HEK293 (cell line): ENCODE results near the gene C22orf39.

Source experiments
- GLIS1 ChIP-seq: fragments of 450-650 bp; formaldehyde crosslinking; IDR thresholded peaks from 2 replicates; pipeline ENCODE4 v1.5.1; 2016; ENCODE audit warnings: missing biosample characterization, missing genetic modification characterization
- HOXD13 ChIP-seq: sonication (generic); formaldehyde crosslinking; IDR thresholded peaks from 2 replicates; pipeline ENCODE4 v1.8.0; 2022; ENCODE audit warnings: missing genetic modification reagents, borderline replicate concordance
- IKZF3 ChIP-seq: fragments of 450-650 bp; IDR thresholded peaks from 2 replicates; pipeline ENCODE4 v1.5.0; 2018; ENCODE audit warnings: missing biosample characterization, mild to moderate bottlenecking, missing genetic modification characterization, moderate library complexity
- REPIN1 ChIP-seq: fragments of 450-650 bp; formaldehyde crosslinking; IDR thresholded peaks from 2 replicates; pipeline ENCODE4 v1.5.1; 2017; ENCODE audit warnings: missing biosample characterization, missing genetic modification characterization, low read depth
- TCF7L2 ChIP-seq: IDR thresholded peaks from 2 replicates; pipeline ENCODE4 v1.6.1; 2011; ENCODE audit warnings: low read depth, mild to moderate bottlenecking, inconsistent platforms, low read length, moderate library complexity, borderline replicate concordance
- ZBTB8A ChIP-seq: fragments of 450-650 bp; formaldehyde crosslinking; IDR thresholded peaks from 2 replicates; pipeline ENCODE4 v1.5.1; 2016; ENCODE audit warnings: missing biosample characterization, missing genetic modification characterization
- ZFP37 ChIP-seq: fragments of 450-650 bp; formaldehyde crosslinking; IDR thresholded peaks from 2 replicates; pipeline ENCODE4 v1.5.1; 2016; ENCODE audit warnings: missing biosample characterization, missing genetic modification characterization
- ZIC2 ChIP-seq: fragments of 450-650 bp; formaldehyde crosslinking; IDR thresholded peaks from 2 replicates; pipeline ENCODE4 v1.5.1; 2016; ENCODE audit warnings: missing biosample characterization, missing genetic modification characterization
- ZNF10 ChIP-seq: fragments of 450-650 bp; formaldehyde crosslinking; IDR thresholded peaks from 2 replicates; pipeline ENCODE4 v1.5.1; 2017; ENCODE audit warnings: missing biosample characterization, missing genetic modification characterization
- ZNF311 ChIP-seq: fragments of 450-650 bp; formaldehyde crosslinking; IDR thresholded peaks from 2 replicates; pipeline ENCODE4 v1.5.1; 2017; ENCODE audit warnings: missing biosample characterization, missing genetic modification characterization, borderline replicate concordance
- ZNF501 ChIP-seq: fragments of 450-650 bp; formaldehyde crosslinking; IDR thresholded peaks from 2 replicates; pipeline ENCODE4 v1.5.1; 2016; ENCODE audit warnings: missing biosample characterization, missing genetic modification characterization
- ZNF600 ChIP-seq: fragments of 450-650 bp; formaldehyde crosslinking; IDR thresholded peaks from 2 replicates; pipeline ENCODE4 v1.5.1; 2016; ENCODE audit warnings: missing biosample characterization, missing genetic modification characterization
- ZNF670 ChIP-seq: fragments of 450-650 bp; formaldehyde crosslinking; IDR thresholded peaks from 2 replicates; pipeline ENCODE4 v1.5.1; 2016; ENCODE audit warnings: missing biosample characterization, missing genetic modification characterization, low read depth
- ZNF837 ChIP-seq: fragments of 450-650 bp; formaldehyde crosslinking; IDR thresholded peaks from 2 replicates; pipeline ENCODE4 v1.5.1; 2016; ENCODE audit warnings: missing biosample characterization, missing genetic modification characterization
- ZSCAN30 ChIP-seq: fragments of 450-650 bp; IDR thresholded peaks from 2 replicates; pipeline ENCODE4 v1.5.1; 2018; ENCODE audit warnings: missing biosample characterization, mild to moderate bottlenecking, missing genetic modification characterization, moderate library complexity
- TF ChIP-seq, protein P1 (sequence below): fragments of 450-650 bp; formaldehyde crosslinking; IDR thresholded peaks from 2 replicates; pipeline ENCODE4 v1.5.1; 2017; ENCODE audit warnings: missing biosample characterization, missing genetic modification characterization
- TF ChIP-seq, protein P2 (sequence below): fragments of 450-650 bp; formaldehyde crosslinking; IDR thresholded peaks from 2 replicates; pipeline ENCODE4 v1.5.1; 2016; ENCODE audit warnings: missing biosample characterization, missing genetic modification characterization, low read depth
- TF ChIP-seq, protein P3 (sequence below): fragments of 450-650 bp; formaldehyde crosslinking; IDR thresholded peaks from 2 replicates; pipeline ENCODE4 v1.5.1; 2016; ENCODE audit warnings: missing biosample characterization, missing genetic modification characterization
- TF ChIP-seq, protein P4 (sequence below): fragments of 450-650 bp; formaldehyde crosslinking; IDR thresholded peaks from 2 replicates; pipeline ENCODE4 v1.5.1; 2016; ENCODE audit warnings: missing biosample characterization, missing genetic modification characterization
- TF ChIP-seq, protein P5 (sequence below): fragments of 450-650 bp; formaldehyde crosslinking; IDR thresholded peaks from 2 replicates; pipeline ENCODE4 v1.5.1; 2017; ENCODE audit warnings: missing biosample characterization, mild to moderate bottlenecking, missing genetic modification characterization, moderate library complexity
- TF ChIP-seq, protein P6 (sequence below): fragments of 450-650 bp; formaldehyde crosslinking; IDR thresholded peaks from 2 replicates; pipeline ENCODE4 v1.5.1; 2016; ENCODE audit warnings: missing biosample characterization, missing genetic modification characterization
- TF ChIP-seq, protein P7 (sequence below): fragments of 450-650 bp; formaldehyde crosslinking; IDR thresholded peaks from 2 replicates; pipeline ENCODE4; 2016; ENCODE audit warnings: missing biosample characterization, missing genetic modification characterization

Gene C22orf39

DNA sequence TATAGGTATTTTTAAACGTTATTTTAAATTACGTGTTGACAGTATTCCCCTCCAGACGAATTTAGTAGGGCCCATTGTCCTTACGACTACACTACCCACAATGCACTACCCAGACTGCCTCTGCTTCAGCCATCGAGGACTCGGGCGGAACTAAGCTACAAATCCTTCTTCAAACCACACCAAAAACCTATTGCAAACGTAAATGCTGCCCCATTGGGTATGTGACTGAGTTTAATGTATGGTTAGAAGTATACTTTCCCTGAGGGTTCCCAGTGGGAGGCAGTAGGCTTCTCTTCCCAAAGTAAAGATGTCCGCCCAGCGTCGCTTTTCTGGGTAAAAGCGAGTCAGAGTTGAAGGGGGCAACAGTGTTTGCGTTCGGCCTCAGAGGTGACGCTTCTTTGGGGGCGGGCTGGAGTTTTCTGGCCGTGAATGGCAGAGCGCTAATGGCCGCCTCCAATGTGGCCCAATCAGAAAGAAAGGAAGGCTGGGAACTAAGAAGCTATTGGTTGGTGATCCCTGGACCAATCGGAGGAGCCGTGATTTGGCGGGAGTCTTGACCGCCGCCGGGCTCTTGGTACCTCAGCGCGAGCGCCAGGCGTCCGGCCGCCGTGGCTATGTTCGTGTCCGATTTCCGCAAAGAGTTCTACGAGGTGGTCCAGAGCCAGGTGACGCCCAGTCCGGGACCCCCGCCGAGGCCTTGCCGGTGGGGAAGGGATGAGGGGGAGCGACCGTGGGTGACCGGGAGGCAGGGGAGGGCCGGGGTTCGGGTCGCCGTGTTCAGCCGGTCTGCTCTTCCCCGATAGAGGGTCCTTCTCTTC lies 32.1 kb upstream of the C22orf39 start, which contains the start of gene CDC45 (continued):
- TF ChIP-seq, protein P1, sequence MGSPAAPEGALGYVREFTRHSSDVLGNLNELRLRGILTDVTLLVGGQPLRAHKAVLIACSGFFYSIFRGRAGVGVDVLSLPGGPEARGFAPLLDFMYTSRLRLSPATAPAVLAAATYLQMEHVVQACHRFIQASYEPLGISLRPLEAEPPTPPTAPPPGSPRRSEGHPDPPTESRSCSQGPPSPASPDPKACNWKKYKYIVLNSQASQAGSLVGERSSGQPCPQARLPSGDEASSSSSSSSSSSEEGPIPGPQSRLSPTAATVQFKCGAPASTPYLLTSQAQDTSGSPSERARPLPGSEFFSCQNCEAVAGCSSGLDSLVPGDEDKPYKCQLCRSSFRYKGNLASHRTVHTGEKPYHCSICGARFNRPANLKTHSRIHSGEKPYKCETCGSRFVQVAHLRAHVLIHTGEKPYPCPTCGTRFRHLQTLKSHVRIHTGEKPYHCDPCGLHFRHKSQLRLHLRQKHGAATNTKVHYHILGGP, result no peak
- no peak for TF ChIP-seq ZNF311 (tag by site-specific recombination)
- TF ChIP-seq, protein P2, sequence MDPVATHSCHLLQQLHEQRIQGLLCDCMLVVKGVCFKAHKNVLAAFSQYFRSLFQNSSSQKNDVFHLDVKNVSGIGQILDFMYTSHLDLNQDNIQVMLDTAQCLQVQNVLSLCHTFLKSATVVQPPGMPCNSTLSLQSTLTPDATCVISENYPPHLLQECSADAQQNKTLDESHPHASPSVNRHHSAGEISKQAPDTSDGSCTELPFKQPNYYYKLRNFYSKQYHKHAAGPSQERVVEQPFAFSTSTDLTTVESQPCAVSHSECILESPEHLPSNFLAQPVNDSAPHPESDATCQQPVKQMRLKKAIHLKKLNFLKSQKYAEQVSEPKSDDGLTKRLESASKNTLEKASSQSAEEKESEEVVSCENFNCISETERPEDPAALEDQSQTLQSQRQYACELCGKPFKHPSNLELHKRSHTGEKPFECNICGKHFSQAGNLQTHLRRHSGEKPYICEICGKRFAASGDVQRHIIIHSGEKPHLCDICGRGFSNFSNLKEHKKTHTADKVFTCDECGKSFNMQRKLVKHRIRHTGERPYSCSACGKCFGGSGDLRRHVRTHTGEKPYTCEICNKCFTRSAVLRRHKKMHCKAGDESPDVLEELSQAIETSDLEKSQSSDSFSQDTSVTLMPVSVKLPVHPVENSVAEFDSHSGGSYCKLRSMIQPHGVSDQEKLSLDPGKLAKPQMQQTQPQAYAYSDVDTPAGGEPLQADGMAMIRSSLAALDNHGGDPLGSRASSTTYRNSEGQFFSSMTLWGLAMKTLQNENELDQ (tag by site-specific recombination), result no peak
- peak; percentile 15; the same call in 1 of the 2 replicates for TF ChIP-seq ZIC2 (tag by site-specific recombination)
- TF ChIP-seq ZNF10 (tag by site-specific recombination), result 0 out of 2 replicates have a peak, but pooled peaks have one; percentile 8
- peak; percentile 49 for TF ChIP-seq GLIS1
- TF ChIP-seq ZNF670, result no peak
- TF ChIP-seq ZNF600 (tag by site-specific recombination), result no peak
- no peak for TF ChIP-seq ZNF837 (tag by site-specific recombination)
- TF ChIP-seq IKZF3 (tag by site-specific recombination), result no peak
- no peak for TF ChIP-seq ZFP37 (tag by site-specific recombination)
- TF ChIP-seq, protein P3, sequence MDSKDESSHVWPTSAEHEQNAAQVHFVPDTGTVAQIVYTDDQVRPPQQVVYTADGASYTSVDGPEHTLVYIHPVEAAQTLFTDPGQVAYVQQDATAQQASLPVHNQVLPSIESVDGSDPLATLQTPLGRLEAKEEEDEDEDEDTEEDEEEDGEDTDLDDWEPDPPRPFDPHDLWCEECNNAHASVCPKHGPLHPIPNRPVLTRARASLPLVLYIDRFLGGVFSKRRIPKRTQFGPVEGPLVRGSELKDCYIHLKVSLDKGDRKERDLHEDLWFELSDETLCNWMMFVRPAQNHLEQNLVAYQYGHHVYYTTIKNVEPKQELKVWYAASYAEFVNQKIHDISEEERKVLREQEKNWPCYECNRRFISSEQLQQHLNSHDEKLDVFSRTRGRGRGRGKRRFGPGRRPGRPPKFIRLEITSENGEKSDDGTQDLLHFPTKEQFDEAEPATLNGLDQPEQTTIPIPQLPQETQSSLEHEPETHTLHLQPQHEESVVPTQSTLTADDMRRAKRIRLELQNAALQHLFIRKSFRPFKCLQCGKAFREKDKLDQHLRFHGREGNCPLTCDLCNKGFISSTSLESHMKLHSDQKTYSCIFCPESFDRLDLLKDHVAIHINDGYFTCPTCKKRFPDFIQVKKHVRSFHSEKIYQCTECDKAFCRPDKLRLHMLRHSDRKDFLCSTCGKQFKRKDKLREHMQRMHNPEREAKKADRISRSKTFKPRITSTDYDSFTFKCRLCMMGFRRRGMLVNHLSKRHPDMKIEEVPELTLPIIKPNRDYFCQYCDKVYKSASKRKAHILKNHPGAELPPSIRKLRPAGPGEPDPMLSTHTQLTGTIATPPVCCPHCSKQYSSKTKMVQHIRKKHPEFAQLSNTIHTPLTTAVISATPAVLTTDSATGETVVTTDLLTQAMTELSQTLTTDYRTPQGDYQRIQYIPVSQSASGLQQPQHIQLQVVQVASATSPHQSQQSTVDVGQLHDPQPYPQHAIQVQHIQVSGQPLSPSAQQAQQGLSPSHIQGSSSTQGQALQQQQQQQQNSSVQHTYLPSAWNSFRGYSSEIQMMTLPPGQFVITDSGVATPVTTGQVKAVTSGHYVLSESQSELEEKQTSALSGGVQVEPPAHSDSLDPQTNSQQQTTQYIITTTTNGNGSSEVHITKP (tag by site-specific recombination), result no peak
- no peak; the same call in 1 of the 2 replicates for TF ChIP-seq ZSCAN30 (tag by site-specific recombination)
- TF ChIP-seq, protein P4, sequence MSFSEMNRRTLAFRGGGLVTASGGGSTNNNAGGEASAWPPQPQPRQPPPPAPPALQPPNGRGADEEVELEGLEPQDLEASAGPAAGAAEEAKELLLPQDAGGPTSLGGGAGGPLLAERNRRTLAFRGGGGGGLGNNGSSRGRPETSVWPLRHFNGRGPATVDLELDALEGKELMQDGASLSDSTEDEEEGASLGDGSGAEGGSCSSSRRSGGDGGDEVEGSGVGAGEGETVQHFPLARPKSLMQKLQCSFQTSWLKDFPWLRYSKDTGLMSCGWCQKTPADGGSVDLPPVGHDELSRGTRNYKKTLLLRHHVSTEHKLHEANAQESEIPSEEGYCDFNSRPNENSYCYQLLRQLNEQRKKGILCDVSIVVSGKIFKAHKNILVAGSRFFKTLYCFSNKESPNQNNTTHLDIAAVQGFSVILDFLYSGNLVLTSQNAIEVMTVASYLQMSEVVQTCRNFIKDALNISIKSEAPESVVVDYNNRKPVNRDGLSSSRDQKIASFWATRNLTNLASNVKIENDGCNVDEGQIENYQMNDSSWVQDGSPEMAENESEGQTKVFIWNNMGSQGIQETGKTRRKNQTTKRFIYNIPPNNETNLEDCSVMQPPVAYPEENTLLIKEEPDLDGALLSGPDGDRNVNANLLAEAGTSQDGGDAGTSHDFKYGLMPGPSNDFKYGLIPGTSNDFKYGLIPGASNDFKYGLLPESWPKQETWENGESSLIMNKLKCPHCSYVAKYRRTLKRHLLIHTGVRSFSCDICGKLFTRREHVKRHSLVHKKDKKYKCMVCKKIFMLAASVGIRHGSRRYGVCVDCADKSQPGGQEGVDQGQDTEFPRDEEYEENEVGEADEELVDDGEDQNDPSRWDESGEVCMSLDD (tag by site-specific recombination), result 0 out of 2 replicates have a peak, but pooled peaks have one; percentile 21
- TF ChIP-seq TCF7L2, result no peak
- TF ChIP-seq, protein P5, sequence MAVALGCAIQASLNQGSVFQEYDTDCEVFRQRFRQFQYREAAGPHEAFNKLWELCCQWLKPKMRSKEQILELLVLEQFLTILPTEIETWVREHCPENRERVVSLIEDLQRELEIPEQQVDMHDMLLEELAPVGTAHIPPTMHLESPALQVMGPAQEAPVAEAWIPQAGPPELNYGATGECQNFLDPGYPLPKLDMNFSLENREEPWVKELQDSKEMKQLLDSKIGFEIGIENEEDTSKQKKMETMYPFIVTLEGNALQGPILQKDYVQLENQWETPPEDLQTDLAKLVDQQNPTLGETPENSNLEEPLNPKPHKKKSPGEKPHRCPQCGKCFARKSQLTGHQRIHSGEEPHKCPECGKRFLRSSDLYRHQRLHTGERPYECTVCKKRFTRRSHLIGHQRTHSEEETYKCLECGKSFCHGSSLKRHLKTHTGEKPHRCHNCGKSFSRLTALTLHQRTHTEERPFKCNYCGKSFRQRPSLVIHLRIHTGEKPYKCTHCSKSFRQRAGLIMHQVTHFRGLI (tag by site-specific recombination), result no peak
- TF ChIP-seq HOXD13 (CRISPR knock-in tag), result no peak
- no peak; the same call in 1 of the 2 replicates for TF ChIP-seq ZBTB8A (tag by site-specific recombination)
- TF ChIP-seq, protein P6, sequence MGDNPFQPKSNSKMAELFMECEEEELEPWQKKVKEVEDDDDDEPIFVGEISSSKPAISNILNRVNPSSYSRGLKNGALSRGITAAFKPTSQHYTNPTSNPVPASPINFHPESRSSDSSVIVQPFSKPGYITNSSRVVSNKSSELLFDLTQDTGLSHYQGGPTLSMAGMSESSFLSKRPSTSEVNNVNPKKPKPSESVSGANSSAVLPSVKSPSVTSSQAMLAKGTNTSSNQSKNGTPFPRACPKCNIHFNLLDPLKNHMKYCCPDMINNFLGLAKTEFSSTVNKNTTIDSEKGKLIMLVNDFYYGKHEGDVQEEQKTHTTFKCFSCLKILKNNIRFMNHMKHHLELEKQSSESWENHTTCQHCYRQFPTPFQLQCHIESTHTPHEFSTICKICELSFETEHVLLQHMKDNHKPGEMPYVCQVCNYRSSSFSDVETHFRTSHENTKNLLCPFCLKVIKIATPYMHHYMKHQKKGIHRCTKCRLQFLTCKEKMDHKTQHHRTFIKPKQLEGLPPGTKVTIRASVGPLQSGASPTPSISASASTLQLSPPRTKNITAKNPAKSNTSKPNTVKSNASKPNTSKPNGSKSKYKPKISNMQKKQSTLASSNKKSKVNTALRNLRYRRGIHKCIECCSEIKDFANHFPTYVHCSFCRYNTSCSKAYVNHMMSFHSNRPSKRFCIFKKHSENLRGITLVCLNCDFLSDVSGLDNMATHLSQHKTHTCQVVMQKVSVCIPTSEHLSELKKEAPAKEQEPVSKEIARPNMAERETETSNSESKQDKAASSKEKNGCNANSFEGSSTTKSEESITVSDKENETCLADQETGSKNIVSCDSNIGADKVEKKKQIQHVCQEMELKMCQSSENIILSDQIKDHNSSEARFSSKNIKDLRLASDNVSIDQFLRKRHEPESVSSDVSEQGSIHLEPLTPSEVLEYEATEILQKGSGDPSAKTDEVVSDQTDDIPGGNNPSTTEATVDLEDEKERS (tag by site-specific recombination), result no peak
- TF ChIP-seq, protein P7, sequence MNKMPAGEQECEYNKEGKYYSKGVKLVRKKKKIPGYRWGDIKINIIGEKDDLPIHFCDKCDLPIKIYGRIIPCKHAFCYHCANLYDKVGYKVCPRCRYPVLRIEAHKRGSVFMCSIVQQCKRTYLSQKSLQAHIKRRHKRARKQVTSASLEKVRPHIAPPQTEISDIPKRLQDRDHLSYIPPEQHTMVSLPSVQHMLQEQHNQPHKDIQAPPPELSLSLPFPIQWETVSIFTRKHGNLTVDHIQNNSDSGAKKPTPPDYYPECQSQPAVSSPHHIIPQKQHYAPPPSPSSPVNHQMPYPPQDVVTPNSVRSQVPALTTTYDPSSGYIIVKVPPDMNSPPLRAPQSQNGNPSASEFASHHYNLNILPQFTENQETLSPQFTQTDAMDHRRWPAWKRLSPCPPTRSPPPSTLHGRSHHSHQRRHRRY (tag by site-specific recombination), result peak; percentile 24; the same call in 1 of the 2 replicates
- TF ChIP-seq ZNF501, result no peak
- TF ChIP-seq REPIN1 (tag by site-specific recombination), result no peak
